Trophoblast cell (in vitro differentiated cells and primary cell): ENCODE data around the gene ARL16.

Source experiments
- DNase-seq, 2 donors: peaks; one replicate each; pipeline ENCODE4 v3.0.0-alpha.2; 2016
- H2AFZ ChIP-seq: 2 replicates; pipeline ENCODE4 v1.6.1; 2013; ENCODE audit warnings: low read length, moderate library complexity, mild to moderate bottlenecking; ENCODE audit not compliant: insufficient read depth, poor library complexity
- H2AK5ac ChIP-seq: 2 replicates; pipeline ENCODE4 v1.6.1; 2013; ENCODE audit warnings: mild to moderate bottlenecking, low read length
- H2BK120ac ChIP-seq: 2 replicates; pipeline ENCODE4 v1.6.1; 2013; ENCODE audit warnings: low read length, mild to moderate bottlenecking, moderate library complexity; ENCODE audit not compliant: insufficient read depth, poor library complexity
- H2BK12ac ChIP-seq: 2 replicates; pipeline ENCODE4 v1.6.1; 2013; ENCODE audit warnings: mild to moderate bottlenecking, low read length, moderate library complexity
- H2BK5ac ChIP-seq: 2 replicates; pipeline ENCODE4 v1.6.1; 2013; ENCODE audit warnings: low read length, low read depth, moderate library complexity, mild to moderate bottlenecking; ENCODE audit not compliant: poor library complexity
- H3K14ac ChIP-seq: 2 replicates; pipeline ENCODE4 v1.6.1; 2013; ENCODE audit warnings: mild to moderate bottlenecking, low read length
- H3K18ac ChIP-seq: 2 replicates; pipeline ENCODE4 v1.6.1; 2013; ENCODE audit warnings: mild to moderate bottlenecking, low read length
- H3K23ac ChIP-seq: 2 replicates; pipeline ENCODE4 v1.6.1; 2013; ENCODE audit warnings: low read length
- H3K27ac ChIP-seq: 2 replicates; pipeline ENCODE4 v1.5.1; 2013; ENCODE audit warnings: low read depth, mild to moderate bottlenecking, inconsistent platforms, low read length, moderate library complexity
- H3K27me3 ChIP-seq: 2 replicates; pipeline ENCODE4 v1.6.1; 2013; ENCODE audit warnings: inconsistent platforms, mild to moderate bottlenecking, low read length, moderate library complexity; ENCODE audit not compliant: insufficient read depth
- H3K36me3 ChIP-seq, 2 experiments: 1 replicate in 1 of 2; 2 replicates in 1 of 2; pipeline ENCODE4 v1.6.1; 2013; ENCODE audit warnings: low read length in 2 of 2, mild to moderate bottlenecking in 2 of 2, moderate library complexity in 1 of 2; ENCODE audit not compliant: insufficient read depth in 2 of 2, control insufficient read depth in 1 of 2
- H3K4ac ChIP-seq: 2 replicates; pipeline ENCODE4 v1.6.1; 2013; ENCODE audit warnings: low read depth, mild to moderate bottlenecking, low read length, moderate library complexity
- H3K4me1 ChIP-seq, 2 experiments: 1 replicate in 1 of 2; 2 replicates in 1 of 2; pipeline ENCODE4 v1.6.1; 2013; ENCODE audit warnings: low read length in 2 of 2, mild to moderate bottlenecking in 2 of 2, moderate library complexity in 1 of 2; ENCODE audit not compliant: insufficient read depth in 2 of 2, control insufficient read depth in 1 of 2
- H3K4me2 ChIP-seq: 2 replicates; pipeline ENCODE4 v1.6.1; 2013; ENCODE audit warnings: inconsistent platforms, mild to moderate bottlenecking, low read length, moderate library complexity
- H3K4me3 ChIP-seq: 2 replicates; pipeline ENCODE4 v1.5.1; 2013; ENCODE audit warnings: mild to moderate bottlenecking, low read depth, low read length, inconsistent platforms
- H3K79me1 ChIP-seq: one replicate; pipeline ENCODE4 v1.6.1; 2013; ENCODE audit warnings: low read length
- H3K79me2 ChIP-seq: 2 replicates; pipeline ENCODE4 v1.6.1; 2013; ENCODE audit warnings: low read length, mild to moderate bottlenecking; ENCODE audit not compliant: control insufficient read depth, insufficient read depth, poor library complexity
- H3K9ac ChIP-seq: 2 replicates; pipeline ENCODE4 v1.6.1; 2013; ENCODE audit warnings: mild to moderate bottlenecking, low read length
- H3K9me3 ChIP-seq: 2 replicates; pipeline ENCODE4 v1.6.1; 2013; ENCODE audit warnings: low read depth, mild to moderate bottlenecking, control low read depth, inconsistent platforms, low read length; ENCODE audit not compliant: insufficient read depth
- H4K12ac ChIP-seq: 2 replicates; pipeline ENCODE4 v1.6.1; 2013; ENCODE audit warnings: low read depth, mild to moderate bottlenecking, low read length, moderate library complexity
- H4K8ac ChIP-seq: 2 replicates; pipeline ENCODE4 v1.6.1; 2013; ENCODE audit warnings: low read depth, mild to moderate bottlenecking, low read length, moderate library complexity
- H4K91ac ChIP-seq: one replicate; pipeline ENCODE4 v1.6.1; 2013; ENCODE audit warnings: low read depth, mild to moderate bottlenecking, low read length, moderate library complexity
- WGBS: extraction: QIAGEN DNeasy Blood & Tissue Kit; methylation state at CpG from one replicate; pipeline ENCODE4 v1.1.7; 2013; ENCODE audit warnings: missing lambda C conversion rate; ENCODE audit not compliant: insufficient read length, insufficient coverage; ENCODE audit errors: extremely low coverage; 5-methylcytosine and 5-hydroxymethylcytosine counted together

Gene ARL16

DNA sequence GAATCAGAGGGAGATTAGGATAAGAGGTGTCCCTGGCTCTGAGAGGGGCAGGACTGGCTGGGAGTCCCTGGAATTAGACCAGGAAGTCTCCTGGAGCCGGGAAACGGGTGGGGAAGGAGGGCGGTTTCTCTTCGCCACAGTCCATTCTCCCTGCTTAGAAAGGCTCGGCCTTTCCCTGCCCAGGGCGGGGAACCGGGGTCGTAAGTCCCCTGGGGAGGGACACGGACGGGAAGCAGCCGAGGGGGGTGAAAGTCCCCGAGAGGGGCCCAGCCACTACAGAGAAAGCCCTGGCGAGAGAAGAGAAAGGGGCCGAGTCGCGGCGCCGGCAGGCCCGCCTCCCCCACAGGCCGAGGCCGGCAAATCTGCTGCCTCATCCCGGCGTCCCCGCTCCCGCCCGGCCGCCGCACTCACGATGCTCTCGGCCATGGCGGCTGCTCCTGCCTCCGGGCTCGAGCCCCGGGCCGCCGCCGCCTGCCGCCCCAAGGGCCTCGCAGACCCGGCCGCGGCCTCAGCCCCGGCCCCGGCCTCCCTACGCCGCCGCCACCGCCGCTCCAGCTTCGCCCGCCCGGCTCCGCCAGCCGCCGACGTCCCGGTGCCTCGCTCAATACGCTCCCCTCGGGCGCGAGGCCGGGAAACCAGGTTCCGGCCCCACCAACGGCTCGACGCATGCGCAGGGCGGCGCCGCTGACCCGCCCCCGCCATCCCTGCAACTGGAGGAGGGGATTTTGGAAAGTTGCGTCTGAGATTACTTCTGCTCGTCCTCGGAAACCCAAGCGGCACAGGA, 46.9 kb downstream of the ARL16 start, which contains the start of the genes NPLOC4 and TSPAN10:
TSS of gene NPLOC4 (minus strand) at position 608 of the 784 bp plus-strand sequence. CDS start at position 426, 182 bp downstream.
TSS of gene TSPAN10 (plus strand) at position 692 of the 784 bp plus-strand sequence. CDS start 5,217 bp downstream, outside the sequence.
- Histone ChIP-seq H2BK5ac (peak within 1 kb of the TSS; percentile 99), H3K23ac (no peak within 1 kb of the TSS), H3K4ac (peak within 1 kb of the TSS; percentile 100), H3K27ac (peak within 1 kb of the TSS; percentile 91), H3K36me3 (peaks cover 1 to 3% of the 10 kb centered on the region in 2 experiments), H3K9me3 (no peaks in the 10 kb centered on the region), H2BK12ac (peak within 1 kb of the TSS; percentile 68), H2AK5ac (peak within 1 kb of the TSS; percentile 99), H3K14ac (peak within 1 kb of the TSS; percentile 100), H3K18ac (peak within 1 kb of the TSS; percentile 100), H3K4me2 (peak within 1 kb of the TSS; percentile 87), H3K27me3 (no peaks in the 10 kb centered on the region), H2AFZ (peak within 1 kb of the TSS; percentile 96), H3K4me3 (peak within 1 kb of the TSS; percentile 93), H4K8ac (peak within 1 kb of the TSS; percentile 96), H4K12ac (peak within 1 kb of the TSS; percentile 99), H4K91ac (peak within 1 kb of the TSS; percentile 97), H3K9ac (peak within 1 kb of the TSS; percentile 95), H3K79me2 (peaks cover 13% of the 10 kb centered on the region), H2BK120ac (peak within 1 kb of the TSS; percentile 89), H3K4me1 (peaks cover 6 to 7% of the 10 kb centered on the region in 2 experiments), H3K79me1 (peaks cover 8% of the 10 kb centered on the region)
- no CpG with 5 or more reads among the region's 77 CpGs for WGBS
- peak; percentile 76 to 95 for DNase-seq

DNA sequence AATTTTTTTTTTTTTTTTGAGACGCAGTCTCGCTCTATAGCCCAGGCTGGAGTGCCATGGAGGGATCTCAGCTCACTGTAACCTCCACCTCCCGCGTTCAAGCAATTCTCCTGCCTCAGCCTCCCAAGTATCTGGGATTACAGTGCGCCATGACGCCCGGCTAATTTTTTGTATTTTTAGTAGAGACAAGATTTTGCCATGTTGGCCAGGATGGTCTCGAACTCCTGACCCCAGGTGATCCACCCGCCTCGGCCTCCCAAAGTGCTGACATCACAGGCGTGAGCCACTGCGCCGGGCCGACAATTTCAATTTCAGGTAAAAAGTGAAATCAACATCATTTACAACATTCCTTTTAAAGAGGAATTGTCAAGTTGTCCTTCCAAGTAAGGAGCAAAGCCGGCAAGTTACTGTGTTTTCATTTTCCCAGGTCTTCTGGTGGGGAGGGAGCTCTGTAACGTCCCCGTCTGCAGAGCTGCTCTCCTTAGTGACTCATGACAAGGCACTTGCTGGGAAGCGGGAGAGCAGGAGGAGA, 47.6 kb downstream of the ARL16 start:
- Histone ChIP-seq H2AFZ (peak overlapping the region; percentile 96), H2BK5ac (peak overlapping the region; percentile 99), H2BK120ac (peak overlapping the region; percentile 89), H3K4me1 (peaks cover 6 to 7% of the 10 kb centered on the region in 2 experiments), H3K79me2 (peaks cover 13% of the 10 kb centered on the region), H3K27ac (peak overlapping the region; percentile 91), H3K4me3 (peak overlapping the region; percentile 93), H3K4ac (peak overlapping the region; percentile 100), H3K27me3 (no peaks in the 10 kb centered on the region), H3K9me3 (no peaks in the 10 kb centered on the region), H2BK12ac (peak overlapping the region; percentile 68), H3K18ac (peak overlapping the region; percentile 100), H3K36me3 (peaks cover 4 to 5% of the 10 kb centered on the region in 2 experiments), H3K9ac (peak overlapping the region; percentile 95), H4K91ac (peak overlapping the region; percentile 97), H4K12ac (peak overlapping the region; percentile 99), H4K8ac (peak overlapping the region; percentile 96), H3K14ac (peak overlapping the region; percentile 100), H3K79me1 (peaks cover 8% of the 10 kb centered on the region), H3K4me2 (peak overlapping the region; percentile 87), H3K23ac (no peak overlapping the region), H2AK5ac (peak overlapping the region; percentile 99)
- peak; percentile 61 to 74 for DNase-seq
- no CpG with 5 or more reads among the region's 18 CpGs for WGBS

DNA sequence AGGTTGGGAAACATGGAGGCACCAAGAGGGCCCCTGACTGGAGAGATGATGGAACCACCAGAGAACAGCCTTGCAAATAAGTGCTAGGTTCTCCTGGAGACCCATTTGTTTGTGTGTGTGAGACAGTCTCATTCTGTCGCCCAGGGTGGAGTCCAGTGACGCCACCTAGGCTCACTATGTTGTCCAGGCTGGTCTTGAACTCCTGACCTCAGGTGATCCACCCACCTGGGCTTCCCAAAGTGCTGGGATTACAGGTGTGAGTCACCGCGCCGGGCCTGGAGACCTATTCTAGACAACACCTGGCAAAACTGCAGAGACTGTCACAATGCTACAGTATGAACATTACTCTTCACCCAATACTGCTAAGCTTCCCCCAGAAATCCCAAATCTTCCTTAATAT, 48.2 kb downstream of the ARL16 start:
- H4K12ac ChIP-seq: no peak overlapping the region
- no peak overlapping the region for H2BK120ac ChIP-seq
- WGBS: no CpG with 5 or more reads among the region's 5 CpGs

DNA sequence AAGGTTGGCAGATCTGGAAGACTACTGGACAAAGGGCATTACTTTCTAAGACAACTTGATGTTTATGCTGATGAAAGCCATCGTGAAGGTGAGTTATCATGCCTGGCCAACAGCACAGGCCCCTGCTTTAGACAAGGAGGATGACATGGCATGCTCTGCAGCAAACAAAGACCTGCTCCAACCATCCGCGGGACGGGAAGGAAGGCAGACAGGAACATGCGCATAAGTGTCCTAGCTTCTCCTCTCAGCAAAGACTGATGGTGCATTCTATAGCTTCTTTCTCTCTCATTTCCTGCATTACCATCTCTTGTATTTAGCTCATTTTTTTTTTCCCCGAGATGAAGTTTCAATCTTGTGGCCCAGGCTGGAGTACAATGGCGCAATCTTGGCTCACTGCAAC, 52.1 kb downstream of the ARL16 start:
- Histone ChIP-seq H2AFZ (no peak overlapping the region), H3K27me3 (no peaks in the 10 kb centered on the region), H3K14ac (no peak overlapping the region)

More for the DNA sequence above, 48.2 kb downstream of the ARL16 start:
- no peak overlapping the region for H3K9ac ChIP-seq
- H3K79me2 ChIP-seq: peaks cover 15% of the 10 kb centered on the region
- H3K4me3 ChIP-seq: no peak overlapping the region
- peak overlapping the region; percentile 87 for H3K4me2 ChIP-seq
- H3K27ac ChIP-seq: no peak overlapping the region
- H2AK5ac ChIP-seq: no peak overlapping the region
- peaks cover 6 to 8% of the 10 kb centered on the region in 2 experiments for H3K36me3 ChIP-seq
- H4K8ac ChIP-seq: no peak overlapping the region
- H2AFZ ChIP-seq: no peak overlapping the region
- no peak overlapping the region for H4K91ac ChIP-seq
- H3K23ac ChIP-seq: no peak overlapping the region
- peak; percentile 61 to 70 for DNase-seq
- H3K18ac ChIP-seq: no peak overlapping the region
- H3K27me3 ChIP-seq: no peaks in the 10 kb centered on the region
- no peaks in the 10 kb centered on the region for H3K9me3 ChIP-seq
- H2BK5ac ChIP-seq: no peak overlapping the region
- peaks cover 8% of the 10 kb centered on the region for H3K79me1 ChIP-seq
- H3K4me1 ChIP-seq: peaks cover 6 to 7% of the 10 kb centered on the region in 2 experiments
- H3K4ac ChIP-seq: peak overlapping the region; percentile 100
- H3K14ac ChIP-seq: no peak overlapping the region
- H2BK12ac ChIP-seq: no peak overlapping the region

More for the DNA sequence above, 52.1 kb downstream of the ARL16 start:
- no peak for DNase-seq
- no peak overlapping the region for H2BK12ac ChIP-seq
- no peak overlapping the region for H2BK5ac ChIP-seq
- H2BK120ac ChIP-seq: no peak overlapping the region
- peaks cover 4% of the 10 kb centered on the region for H3K79me1 ChIP-seq
- no peak overlapping the region for H3K9ac ChIP-seq
- H4K91ac ChIP-seq: no peak overlapping the region
- peaks cover 35 to 36% of the 10 kb centered on the region in 2 experiments for H3K36me3 ChIP-seq
- peaks cover 6 to 7% of the 10 kb centered on the region in 2 experiments for H3K4me1 ChIP-seq
- peak overlapping the region; percentile 1 for H3K4ac ChIP-seq
- no peak overlapping the region for H2AK5ac ChIP-seq
- H3K79me2 ChIP-seq: peaks cover 12% of the 10 kb centered on the region
- no peaks in the 10 kb centered on the region for H3K9me3 ChIP-seq
- H4K8ac ChIP-seq: no peak overlapping the region
- WGBS: no CpG with 5 or more reads among the region's 7 CpGs
- no peak overlapping the region for H3K4me3 ChIP-seq
- no peak overlapping the region for H3K27ac ChIP-seq
- H3K4me2 ChIP-seq: no peak overlapping the region
- no peak overlapping the region for H4K12ac ChIP-seq
- no peak overlapping the region for H3K23ac ChIP-seq
- no peak overlapping the region for H3K18ac ChIP-seq
